Measurements from ENCODE around the gene CHAD.

CHAD gene

GRCh38 chr17:50507871-50508572 is 39.3 kb upstream of the CHAD start, which contains the start of gene MYCBPAP:
Gene MYCBPAP (plus strand): TSS chr17:50508439. CDS start chr17:50508675, 236 bp downstream.
- Histone ChIP-seq H3K36me3 (ENCODE audit: control insufficient read depth, insufficient read depth, low read length) (no peaks in the 10 kb centered on the region), H3K4me3 (ENCODE audit: insufficient read depth, low read depth, low read length) (peak within 1 kb of the TSS; percentile 59), H3K4me1 (ENCODE audit: control insufficient read depth, insufficient read depth, low read length) (peaks cover 23% of the 10 kb centered on the region), H3K27me3 (ENCODE audit: control insufficient read depth, insufficient read depth, low read length, poor library complexity, severe bottlenecking) (no peaks in the 10 kb centered on the region), H3K9me3 (ENCODE audit: control insufficient read depth, low read length) (no peaks in the 10 kb centered on the region), H3K27ac (ENCODE audit: insufficient read depth, low read depth, low read length, poor library complexity, severe bottlenecking) (no peak within 1 kb of the TSS)
- WGBS, 2 experiments: 12% methylated on average over 66 of the region's 66 CpGs

DNA sequence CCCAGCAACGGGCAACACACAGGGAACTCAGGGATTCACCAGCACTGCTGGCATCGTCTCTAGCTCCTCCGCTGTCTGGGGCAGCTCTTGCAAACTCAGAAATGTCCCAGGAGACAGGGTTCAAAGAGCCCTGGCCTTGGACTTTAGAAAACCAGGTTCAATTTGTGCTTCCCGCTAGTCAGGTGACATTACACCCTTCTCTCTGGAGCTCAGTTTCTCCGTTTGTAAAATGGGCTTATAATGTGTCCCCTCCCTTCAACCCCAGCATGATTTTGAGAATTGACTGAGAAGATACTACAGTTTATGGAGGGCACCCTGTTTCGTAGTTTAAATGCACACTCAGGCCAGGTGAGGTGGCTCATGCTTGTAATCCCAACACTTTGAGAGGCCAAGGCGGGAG is 37.6 kb upstream of the CHAD start:
- Histone ChIP-seq H3K4me3 (ENCODE audit: insufficient read depth, low read depth, low read length) (no peak overlapping the region), H3K27ac (ENCODE audit: insufficient read depth, low read depth, low read length, poor library complexity, severe bottlenecking) (no peak overlapping the region), H3K36me3 (ENCODE audit: control insufficient read depth, insufficient read depth, low read length) (no peaks in the 10 kb centered on the region), H3K27me3 (ENCODE audit: control insufficient read depth, insufficient read depth, low read length, poor library complexity, severe bottlenecking) (no peaks in the 10 kb centered on the region), H3K4me1 (ENCODE audit: control insufficient read depth, insufficient read depth, low read length) (peaks cover 18% of the 10 kb centered on the region), H3K9me3 (ENCODE audit: control insufficient read depth, low read length) (no peaks in the 10 kb centered on the region)
- WGBS, 2 experiments: 89% methylated on average over 7 of the region's 7 CpGs

DNA sequence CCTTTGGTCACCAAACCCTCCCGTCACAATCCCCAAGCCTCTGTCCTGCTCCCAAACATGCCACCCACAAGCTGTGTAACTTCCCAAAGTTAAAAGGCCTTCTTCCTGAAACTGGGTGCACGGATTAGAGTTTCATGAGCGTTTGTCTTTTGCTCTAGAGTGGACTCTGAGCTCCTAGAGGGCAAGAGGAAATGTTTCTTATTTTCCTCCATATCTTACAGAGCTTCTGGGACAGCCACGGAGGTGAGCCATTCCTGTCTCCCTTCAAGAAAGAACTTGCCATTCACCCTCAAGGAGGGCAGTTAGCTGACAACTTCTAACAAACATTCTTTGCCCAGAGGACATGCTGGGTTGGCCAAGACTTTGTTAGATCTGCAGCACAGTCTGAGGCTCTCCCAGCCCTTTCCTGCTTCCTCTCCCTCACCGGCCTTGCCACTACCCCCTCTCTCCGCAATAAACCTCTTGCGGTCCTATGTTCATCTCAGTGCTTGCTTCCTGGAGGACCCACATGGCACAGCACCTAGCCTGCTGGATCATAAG is 37.0 kb upstream of the CHAD start:
- WGBS, 2 experiments: 85 to 86% methylated on average over 7 of the region's 7 CpGs
- Histone ChIP-seq H3K36me3 (ENCODE audit: control insufficient read depth, insufficient read depth, low read length) (no peaks in the 10 kb centered on the region), H3K4me1 (ENCODE audit: control insufficient read depth, insufficient read depth, low read length) (peaks cover 12% of the 10 kb centered on the region), H3K9me3 (ENCODE audit: control insufficient read depth, low read length) (no peaks in the 10 kb centered on the region), H3K4me3 (ENCODE audit: insufficient read depth, low read depth, low read length) (no peak overlapping the region), H3K27ac (ENCODE audit: insufficient read depth, low read depth, low read length, poor library complexity, severe bottlenecking) (no peak overlapping the region), H3K27me3 (ENCODE audit: control insufficient read depth, insufficient read depth, low read length, poor library complexity, severe bottlenecking) (no peaks in the 10 kb centered on the region)

GRCh38 chr17:50502301-50502990 is 33.8 kb upstream of the CHAD start:
- 89 to 92% methylated on average over 9 of the region's 9 CpGs for WGBS, 2 experiments
- Histone ChIP-seq H3K36me3 (ENCODE audit: control insufficient read depth, insufficient read depth, low read length) (no peaks in the 10 kb centered on the region), H3K27ac (ENCODE audit: insufficient read depth, low read depth, low read length, poor library complexity, severe bottlenecking) (no peak overlapping the region), H3K4me1 (ENCODE audit: control insufficient read depth, insufficient read depth, low read length) (peaks cover 8% of the 10 kb centered on the region), H3K9me3 (ENCODE audit: control insufficient read depth, low read length) (no peaks in the 10 kb centered on the region), H3K4me3 (ENCODE audit: insufficient read depth, low read depth, low read length) (no peak overlapping the region), H3K27me3 (ENCODE audit: control insufficient read depth, insufficient read depth, low read length, poor library complexity, severe bottlenecking) (no peaks in the 10 kb centered on the region)

DNA sequence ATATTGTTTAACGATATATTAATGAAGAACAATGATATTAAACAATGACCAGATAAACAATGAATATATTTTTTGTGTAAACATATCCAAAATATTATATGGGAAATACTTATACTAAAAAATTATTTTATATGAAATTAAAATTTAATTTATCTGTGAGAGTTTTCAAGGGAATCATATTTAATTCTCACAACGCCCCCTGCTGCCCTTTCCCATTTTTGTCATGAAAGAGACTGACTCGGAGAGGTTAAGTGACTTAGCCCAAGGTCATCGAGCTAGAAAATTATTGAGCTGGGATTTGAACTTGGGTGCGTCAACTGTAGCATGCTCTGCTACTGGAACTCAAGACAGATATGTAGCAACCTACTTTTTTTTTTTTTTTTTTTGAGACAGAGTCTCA is 32.4 kb upstream of the CHAD start:
- no peak overlapping the region for H3K4me3 ChIP-seq (ENCODE audit: insufficient read depth, low read depth, low read length)
- no peaks in the 10 kb centered on the region for H3K27me3 ChIP-seq (ENCODE audit: control insufficient read depth, insufficient read depth, low read length, poor library complexity, severe bottlenecking)
- WGBS, 2 experiments: 71 to 77% methylated on average over 4 of the region's 5 CpGs
- H3K27ac ChIP-seq (ENCODE audit: insufficient read depth, low read depth, low read length, poor library complexity, severe bottlenecking): no peak overlapping the region
- no peaks in the 10 kb centered on the region for H3K36me3 ChIP-seq (ENCODE audit: control insufficient read depth, insufficient read depth, low read length)
- peaks cover 8% of the 10 kb centered on the region for H3K4me1 ChIP-seq (ENCODE audit: control insufficient read depth, insufficient read depth, low read length)
- H3K9me3 ChIP-seq (ENCODE audit: control insufficient read depth, low read length): no peaks in the 10 kb centered on the region

DNA sequence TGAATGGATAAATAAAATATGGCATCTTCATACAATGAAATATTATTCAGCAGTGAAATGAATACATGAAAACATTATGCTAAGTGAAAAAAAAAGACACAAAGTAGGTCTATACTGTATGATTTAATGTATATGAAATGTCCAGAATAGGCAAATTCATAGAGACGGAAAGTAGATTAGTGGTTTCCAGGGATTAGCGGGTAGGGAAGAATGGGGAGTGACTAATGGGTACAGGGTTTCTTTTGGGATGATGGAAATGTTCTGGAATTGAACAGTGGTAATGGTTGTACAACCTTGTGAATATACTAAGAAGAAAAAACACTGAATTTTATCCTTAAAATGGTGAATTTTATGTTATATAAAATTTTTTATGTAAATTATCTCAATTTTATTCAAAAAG is 31.0 kb upstream of the CHAD start:
- H3K9me3 ChIP-seq (ENCODE audit: control insufficient read depth, low read length): no peaks in the 10 kb centered on the region
- 93 to 96% methylated on average over 2 of the region's 2 CpGs for WGBS, 2 experiments
- H3K36me3 ChIP-seq (ENCODE audit: control insufficient read depth, insufficient read depth, low read length): no peaks in the 10 kb centered on the region
- H3K4me1 ChIP-seq (ENCODE audit: control insufficient read depth, insufficient read depth, low read length): peaks cover 8% of the 10 kb centered on the region
- no peak overlapping the region for H3K27ac ChIP-seq (ENCODE audit: insufficient read depth, low read depth, low read length, poor library complexity, severe bottlenecking)
- H3K4me3 ChIP-seq (ENCODE audit: insufficient read depth, low read depth, low read length): no peak overlapping the region
- no peaks in the 10 kb centered on the region for H3K27me3 ChIP-seq (ENCODE audit: control insufficient read depth, insufficient read depth, low read length, poor library complexity, severe bottlenecking)

GRCh38 chr17:50499270-50499669 is 30.6 kb upstream of the CHAD start:
- H3K27me3 ChIP-seq (ENCODE audit: control insufficient read depth, insufficient read depth, low read length, poor library complexity, severe bottlenecking): no peaks in the 10 kb centered on the region
- no peaks in the 10 kb centered on the region for H3K36me3 ChIP-seq (ENCODE audit: control insufficient read depth, insufficient read depth, low read length)
- H3K4me1 ChIP-seq (ENCODE audit: control insufficient read depth, insufficient read depth, low read length): peaks cover 8% of the 10 kb centered on the region
- no peaks in the 10 kb centered on the region for H3K9me3 ChIP-seq (ENCODE audit: control insufficient read depth, low read length)
- H3K4me3 ChIP-seq (ENCODE audit: insufficient read depth, low read depth, low read length): no peak overlapping the region
- no peak overlapping the region for H3K27ac ChIP-seq (ENCODE audit: insufficient read depth, low read depth, low read length, poor library complexity, severe bottlenecking)

- Histone ChIP-seq H3K36me3 (ENCODE audit: control insufficient read depth, insufficient read depth, low read length) (no peaks in the 10 kb centered on the region), H3K27me3 (ENCODE audit: control insufficient read depth, insufficient read depth, low read length, poor library complexity, severe bottlenecking) (no peaks in the 10 kb centered on the region), H3K4me3 (ENCODE audit: insufficient read depth, low read depth, low read length) (no peak overlapping the region), H3K4me1 (ENCODE audit: control insufficient read depth, insufficient read depth, low read length) (no peaks in the 10 kb centered on the region), H3K9me3 (ENCODE audit: control insufficient read depth, low read length) (no peaks in the 10 kb centered on the region), H3K27ac (ENCODE audit: insufficient read depth, low read depth, low read length, poor library complexity, severe bottlenecking) (no peak overlapping the region)
- 74 to 79% methylated on average over 7 of the region's 7 CpGs for whole genome bisulfite sequencing, 2 experiments
Measured at GRCh38 chr17:50498021-50498874, 29.6 kb upstream of the CHAD start.

DNA sequence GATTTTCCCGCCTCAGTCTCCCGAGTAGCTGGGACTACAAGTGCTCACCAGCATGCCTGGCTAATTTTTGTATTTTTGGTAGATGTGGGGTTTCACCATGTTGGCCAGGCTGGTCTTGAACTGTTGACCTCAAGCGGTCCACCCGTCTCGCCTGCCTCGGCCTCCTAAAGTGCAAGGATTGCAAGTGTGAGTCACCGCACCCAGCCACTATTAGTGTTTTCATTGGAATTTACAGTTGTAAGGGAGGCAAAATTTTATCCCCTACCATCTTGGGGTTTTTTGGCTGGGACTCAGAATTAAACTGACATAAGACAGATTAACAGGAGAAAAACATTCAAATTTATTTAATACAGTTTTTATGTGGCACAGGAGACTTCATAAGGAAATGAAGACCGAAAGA is 27.2 kb upstream of the CHAD start:
- WGBS, 2 experiments: 90 to 96% methylated on average over 8 of the region's 8 CpGs
- Histone ChIP-seq H3K4me3 (ENCODE audit: insufficient read depth, low read depth, low read length) (no peak overlapping the region), H3K9me3 (ENCODE audit: control insufficient read depth, low read length) (no peaks in the 10 kb centered on the region), H3K4me1 (ENCODE audit: control insufficient read depth, insufficient read depth, low read length) (no peaks in the 10 kb centered on the region), H3K27me3 (ENCODE audit: control insufficient read depth, insufficient read depth, low read length, poor library complexity, severe bottlenecking) (no peaks in the 10 kb centered on the region), H3K27ac (ENCODE audit: insufficient read depth, low read depth, low read length, poor library complexity, severe bottlenecking) (no peak overlapping the region), H3K36me3 (ENCODE audit: control insufficient read depth, insufficient read depth, low read length) (no peaks in the 10 kb centered on the region)
